HUES6 (cell line): ENCODE data around the gene DDC.

Experiments
- H3K27ac ChIP-seq: 2 replicates; pipeline ENCODE4 v1.7.0; 2013; ENCODE audit warnings: low read depth, mild to moderate bottlenecking, low read length, inconsistent platforms
- H3K27me3 ChIP-seq: 2 replicates; pipeline ENCODE4 v1.6.1; 2013; ENCODE audit warnings: low read length; ENCODE audit not compliant: control insufficient read depth, insufficient read depth
- H3K36me3 ChIP-seq: 2 replicates; pipeline ENCODE4 v1.6.1; 2013; ENCODE audit warnings: low read length; ENCODE audit not compliant: control insufficient read depth, insufficient read depth
- H3K4me1 ChIP-seq: 2 replicates; pipeline ENCODE4 v1.6.1; 2013; ENCODE audit warnings: low read length; ENCODE audit not compliant: control insufficient read depth, insufficient read depth
- H3K4me3 ChIP-seq: 2 replicates; pipeline ENCODE4 v1.5.1; 2013; ENCODE audit warnings: low read depth, low read length
- H3K9ac ChIP-seq: one replicate; pipeline ENCODE4 v1.6.1; 2013; ENCODE audit warnings: mild to moderate bottlenecking, low read length
- H3K9me3 ChIP-seq: 2 replicates; pipeline ENCODE4 v1.6.1; 2013; ENCODE audit warnings: low read depth, low read length; ENCODE audit not compliant: control insufficient read depth, insufficient read depth

Gene DDC

GRCh38 chr7:50425318-50425717, 139.9 kb downstream of the DDC start:
- Histone ChIP-seq H3K9me3 (no peaks in the 10 kb centered on the region), H3K4me1 (peaks cover 10% of the 10 kb centered on the region), H3K27me3 (no peaks in the 10 kb centered on the region), H3K36me3 (no peaks in the 10 kb centered on the region), H3K9ac (no peak overlapping the region), H3K27ac (no peak overlapping the region), H3K4me3 (no peak overlapping the region)

GRCh38 chr7:50423860-50424259, 141.3 kb downstream of the DDC start:
- Histone ChIP-seq H3K36me3 (no peaks in the 10 kb centered on the region), H3K4me3 (no peak overlapping the region), H3K27me3 (no peaks in the 10 kb centered on the region), H3K27ac (no peak overlapping the region), H3K4me1 (peaks cover 13% of the 10 kb centered on the region), H3K9me3 (no peaks in the 10 kb centered on the region), H3K9ac (no peak overlapping the region)

- no peak overlapping the region for H3K4me3 ChIP-seq
- H3K27ac ChIP-seq = no peak overlapping the region
- H3K27me3 ChIP-seq = no peaks in the 10 kb centered on the region
- H3K4me1 ChIP-seq = peaks cover 20% of the 10 kb centered on the region
- no peaks in the 10 kb centered on the region for H3K9me3 ChIP-seq
- H3K9ac ChIP-seq = no peak overlapping the region
- no peaks in the 10 kb centered on the region for H3K36me3 ChIP-seq
Observed at GRCh38 chr7:50422858-50423257, 142.3 kb downstream of the DDC start.

GRCh38 chr7:50421043-50421442, 144.2 kb downstream of the DDC start:
- Histone ChIP-seq H3K9me3 (no peaks in the 10 kb centered on the region), H3K9ac (no peak overlapping the region), H3K4me1 (peaks cover 20% of the 10 kb centered on the region), H3K4me3 (no peak overlapping the region), H3K27ac (no peak overlapping the region), H3K27me3 (no peaks in the 10 kb centered on the region), H3K36me3 (no peaks in the 10 kb centered on the region)

GRCh38 chr7:50418526-50419290, 146.5 kb downstream of the DDC start:
- H3K9ac ChIP-seq = no peak overlapping the region
- H3K9me3 ChIP-seq = no peaks in the 10 kb centered on the region
- no peaks in the 10 kb centered on the region for H3K36me3 ChIP-seq
- H3K27ac ChIP-seq = no peak overlapping the region
- H3K4me3 ChIP-seq = no peak overlapping the region
- H3K27me3 ChIP-seq = no peaks in the 10 kb centered on the region
- H3K4me1 ChIP-seq = peaks cover 20% of the 10 kb centered on the region

GRCh38 chr7:50418086-50418515, 147.1 kb downstream of the DDC start:
- Histone ChIP-seq H3K9ac (no peak overlapping the region), H3K27ac (no peak overlapping the region), H3K4me1 (peaks cover 22% of the 10 kb centered on the region), H3K4me3 (no peak overlapping the region), H3K36me3 (no peaks in the 10 kb centered on the region), H3K9me3 (no peaks in the 10 kb centered on the region), H3K27me3 (no peaks in the 10 kb centered on the region)

- H3K4me3 ChIP-seq = no peak overlapping the region
- H3K27me3 ChIP-seq = no peaks in the 10 kb centered on the region
- H3K9me3 ChIP-seq = no peaks in the 10 kb centered on the region
- no peak overlapping the region for H3K9ac ChIP-seq
- H3K36me3 ChIP-seq = no peaks in the 10 kb centered on the region
- H3K4me1 ChIP-seq = peaks cover 22% of the 10 kb centered on the region
- H3K27ac ChIP-seq = no peak overlapping the region
Observed at GRCh38 chr7:50416527-50417182, 148.6 kb downstream of the DDC start.

GRCh38 chr7:50415844-50416364, 149.3 kb downstream of the DDC start:
- H3K27me3 ChIP-seq = no peaks in the 10 kb centered on the region
- no peak overlapping the region for H3K4me3 ChIP-seq
- no peaks in the 10 kb centered on the region for H3K9me3 ChIP-seq
- no peak overlapping the region for H3K27ac ChIP-seq
- no peaks in the 10 kb centered on the region for H3K36me3 ChIP-seq
- H3K9ac ChIP-seq = no peak overlapping the region
- H3K4me1 ChIP-seq = peaks cover 16% of the 10 kb centered on the region

GRCh38 chr7:50413561-50413960, 151.6 kb downstream of the DDC start:
- H3K4me1 ChIP-seq = peaks cover 6% of the 10 kb centered on the region; the same call in 1 of the 2 replicates
- no peaks in the 10 kb centered on the region for H3K9me3 ChIP-seq

GRCh38 chr7:50412973-50413372, 152.2 kb downstream of the DDC start:
- H3K9me3 ChIP-seq = no peaks in the 10 kb centered on the region
- no peak overlapping the region for H3K4me3 ChIP-seq
- H3K9ac ChIP-seq = no peak overlapping the region
- peaks cover 2% of the 10 kb centered on the region; the same call in 1 of the 2 replicates for H3K4me1 ChIP-seq
- no peaks in the 10 kb centered on the region for H3K36me3 ChIP-seq
- no peak overlapping the region for H3K27ac ChIP-seq
- no peaks in the 10 kb centered on the region; the same call in 1 of the 2 replicates for H3K27me3 ChIP-seq

More at GRCh38 chr7:50413561-50413960, 151.6 kb downstream of the DDC start:
- Histone ChIP-seq H3K36me3 (no peaks in the 10 kb centered on the region), H3K27me3 (no peaks in the 10 kb centered on the region; the same call in 1 of the 2 replicates), H3K27ac (no peak overlapping the region), H3K4me3 (no peak overlapping the region), H3K9ac (no peak overlapping the region)

- no peak overlapping the region for H3K4me3 ChIP-seq
- H3K27ac ChIP-seq = no peak overlapping the region
- no peaks in the 10 kb centered on the region; the same call in 1 of the 2 replicates for H3K27me3 ChIP-seq
- no peaks in the 10 kb centered on the region for H3K36me3 ChIP-seq
- peaks cover 2% of the 10 kb centered on the region; the same call in 1 of the 2 replicates for H3K4me1 ChIP-seq
- no peaks in the 10 kb centered on the region for H3K9me3 ChIP-seq
- no peak overlapping the region for H3K9ac ChIP-seq
Observed at GRCh38 chr7:50411332-50411731, 153.9 kb downstream of the DDC start.
